Measurements from ENCODE around the gene PTPRN2.

DNA sequence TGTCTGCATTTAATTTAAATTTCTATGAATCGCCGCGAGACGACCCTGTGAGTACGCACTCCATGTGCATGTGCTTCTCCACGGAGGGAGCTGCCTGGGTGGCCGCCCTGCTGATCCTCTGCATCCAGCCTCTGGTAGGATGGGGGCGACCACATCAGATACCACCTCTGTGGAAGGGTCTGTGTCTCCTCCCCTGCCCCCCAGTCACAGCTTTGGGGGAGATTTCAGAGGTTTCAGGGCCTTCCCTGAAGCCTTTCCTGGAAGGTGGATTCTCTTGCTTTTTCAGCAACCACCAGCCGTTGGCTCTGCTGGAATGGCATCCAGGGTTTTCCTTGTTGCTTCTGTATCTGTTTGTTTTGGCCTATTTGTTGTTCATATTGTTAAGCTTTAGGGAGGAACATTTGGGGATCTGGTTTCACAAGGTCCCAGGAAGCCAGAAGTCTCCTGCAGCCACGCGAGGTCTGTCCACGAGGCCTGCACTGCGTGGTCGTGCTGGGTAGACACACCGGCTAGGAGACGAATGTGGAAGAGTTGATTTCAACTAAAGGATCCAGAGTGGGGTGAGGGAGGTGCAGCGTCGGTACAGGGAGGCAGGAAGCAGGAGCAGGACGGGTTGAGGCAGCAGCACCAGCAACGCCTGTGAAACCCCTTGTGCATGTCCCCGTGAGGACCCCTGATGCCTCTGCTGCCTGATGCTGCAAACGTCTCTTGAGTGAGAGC, 329.1 kb downstream of the PTPRN2 start:
- TF ChIP-seq, protein P1, sequence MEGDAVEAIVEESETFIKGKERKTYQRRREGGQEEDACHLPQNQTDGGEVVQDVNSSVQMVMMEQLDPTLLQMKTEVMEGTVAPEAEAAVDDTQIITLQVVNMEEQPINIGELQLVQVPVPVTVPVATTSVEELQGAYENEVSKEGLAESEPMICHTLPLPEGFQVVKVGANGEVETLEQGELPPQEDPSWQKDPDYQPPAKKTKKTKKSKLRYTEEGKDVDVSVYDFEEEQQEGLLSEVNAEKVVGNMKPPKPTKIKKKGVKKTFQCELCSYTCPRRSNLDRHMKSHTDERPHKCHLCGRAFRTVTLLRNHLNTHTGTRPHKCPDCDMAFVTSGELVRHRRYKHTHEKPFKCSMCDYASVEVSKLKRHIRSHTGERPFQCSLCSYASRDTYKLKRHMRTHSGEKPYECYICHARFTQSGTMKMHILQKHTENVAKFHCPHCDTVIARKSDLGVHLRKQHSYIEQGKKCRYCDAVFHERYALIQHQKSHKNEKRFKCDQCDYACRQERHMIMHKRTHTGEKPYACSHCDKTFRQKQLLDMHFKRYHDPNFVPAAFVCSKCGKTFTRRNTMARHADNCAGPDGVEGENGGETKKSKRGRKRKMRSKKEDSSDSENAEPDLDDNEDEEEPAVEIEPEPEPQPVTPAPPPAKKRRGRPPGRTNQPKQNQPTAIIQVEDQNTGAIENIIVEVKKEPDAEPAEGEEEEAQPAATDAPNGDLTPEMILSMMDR (conservative IDR thresholded peaks at IDR 0.05; ENCODE audit: low read depth, low read length): no peak
- no peak for TF ChIP-seq EZH2 (IDR thresholded peaks at IDR 0.05; ENCODE audit: borderline replicate concordance, low read depth, low read length, poor library complexity, severe bottlenecking)

Data from A673 (cell line).